ENCODE measurements around the gene PRSS38.

The PRSS38 gene

DNA sequence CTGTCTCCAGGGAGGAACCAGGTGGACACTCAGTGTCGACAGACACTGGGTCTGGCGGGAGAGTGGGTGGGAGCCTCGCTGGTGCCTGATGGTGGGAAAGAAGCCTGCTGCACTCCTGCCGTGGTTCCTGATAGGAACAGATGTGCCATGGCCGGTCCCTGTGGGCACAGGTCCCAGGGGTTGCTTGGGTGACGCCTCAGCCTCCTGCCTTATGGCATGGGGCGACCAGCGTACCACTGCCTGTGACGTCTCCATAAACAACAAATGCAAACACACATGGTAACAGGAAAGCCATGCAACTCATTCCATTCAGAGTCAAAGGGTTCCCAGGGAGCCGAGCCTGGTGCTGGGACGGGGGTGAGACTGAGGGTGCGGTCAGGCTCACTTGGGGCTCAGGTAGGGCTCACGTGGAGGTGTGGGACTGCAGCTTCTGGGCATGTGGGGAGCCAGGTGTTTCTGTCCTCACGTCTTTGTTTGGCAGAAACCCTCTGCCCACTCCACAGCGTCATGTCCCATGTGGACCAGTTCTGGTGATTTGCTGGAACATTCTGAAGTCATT, 45.5 kb upstream of the PRSS38 start:
- Histone ChIP-seq H3K79me1 (ENCODE audit: low read depth, low read length) (no peaks in the 10 kb centered on the region), H3K18ac (ENCODE audit: low read length) (no peak overlapping the region), H2BK15ac (ENCODE audit: low read length) (no peak overlapping the region), H2AK5ac (ENCODE audit: low read depth, low read length) (no peak overlapping the region), H3K9me3 (replicated peaks in 1 of 2; ENCODE audit: control insufficient read depth in 2 of 2, insufficient read depth in 1 of 2, low read depth in 1 of 2, low read length in 2 of 2) (peaks cover 0 to 4% of the 10 kb centered on the region in 2 donors), H3K4me3 (ENCODE audit: low read length in 2 of 2) (no peak overlapping the region), H3K27me3 (ENCODE audit: control insufficient read depth in 3 of 3, insufficient read depth in 3 of 3, low read depth in 1 of 3, low read length in 3 of 3) (no peaks in the 10 kb centered on the region), H3K4me2 (ENCODE audit: insufficient read depth, low read length, poor library complexity, severe bottlenecking) (no peak overlapping the region), H2AFZ (ENCODE audit: low read length) (no peak overlapping the region), H2BK12ac (ENCODE audit: low read length) (no peak overlapping the region), H3K14ac (ENCODE audit: low read length) (no peak overlapping the region), H3K4ac (ENCODE audit: low read length) (no peak overlapping the region), H3K4me1 (ENCODE audit: control insufficient read depth in 2 of 2, insufficient read depth in 1 of 2, low read depth in 1 of 2, low read length in 2 of 2) (no peaks in the 10 kb centered on the region), H3K9ac (ENCODE audit: low read depth, low read length, poor library complexity) (peak overlapping the region; percentile 63), H4K91ac (ENCODE audit: low read depth, low read length, poor library complexity) (no peak overlapping the region), H3K23ac (ENCODE audit: low read depth, low read length, poor library complexity) (no peak overlapping the region), H3K27ac (replicated peaks; ENCODE audit: low read length) (no peak overlapping the region), H4K8ac (ENCODE audit: low read depth, low read length) (no peak overlapping the region), H2BK120ac (ENCODE audit: low read depth, low read length) (no peak overlapping the region), H3K36me3 (replicated peaks in 1 of 2; ENCODE audit: control insufficient read depth in 2 of 2, insufficient read depth in 2 of 2, low read length in 2 of 2) (peaks cover 38 to 76% of the 10 kb centered on the region in 2 donors), H2BK5ac (ENCODE audit: low read length) (no peak overlapping the region)
- DNase-seq (ENCODE audit: low spot score) = no peak
- WGBS, 2 donors (ENCODE audit: extremely low coverage in 2 of 2, insufficient read length in 2 of 2, insufficient replicate concordance in 1 of 2) = no CpG with 5 or more reads among the region's 15 CpGs

DNA sequence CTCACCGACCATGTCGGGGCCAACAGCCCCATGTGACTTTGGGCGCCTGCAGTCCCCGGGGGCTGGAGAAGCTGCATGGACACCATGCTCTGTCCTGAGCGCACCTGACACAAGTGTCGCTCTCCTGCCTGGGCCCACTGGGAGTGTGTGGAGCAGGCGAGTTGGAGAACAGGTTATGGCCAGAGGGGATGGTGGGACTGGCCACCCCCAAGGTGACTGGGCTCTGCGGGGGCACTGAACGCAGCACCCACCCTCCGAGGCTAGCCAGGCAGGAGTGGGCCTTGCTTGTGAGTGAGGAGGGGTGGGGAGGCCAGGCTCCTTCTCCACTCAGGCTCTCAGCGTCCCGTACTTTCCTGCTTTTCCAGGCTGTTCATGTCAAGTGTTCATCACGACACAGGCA, 44.7 kb upstream of the PRSS38 start:
- H4K91ac ChIP-seq (ENCODE audit: low read depth, low read length, poor library complexity) = no peak overlapping the region
- H2BK5ac ChIP-seq (ENCODE audit: low read length) = no peak overlapping the region
- no peak overlapping the region for H2AK5ac ChIP-seq (ENCODE audit: low read depth, low read length)
- no peak for DNase-seq (ENCODE audit: low spot score)
- no peaks in the 10 kb centered on the region for H3K79me1 ChIP-seq (ENCODE audit: low read depth, low read length)
- H3K36me3 ChIP-seq (replicated peaks in 1 of 2; ENCODE audit: control insufficient read depth in 2 of 2, insufficient read depth in 2 of 2, low read length in 2 of 2) = peaks cover 34 to 80% of the 10 kb centered on the region in 2 donors
- no peak overlapping the region for H2AFZ ChIP-seq (ENCODE audit: low read length)
- H3K18ac ChIP-seq (ENCODE audit: low read length) = no peak overlapping the region
- H3K4me1 ChIP-seq (ENCODE audit: control insufficient read depth in 2 of 2, insufficient read depth in 1 of 2, low read depth in 1 of 2, low read length in 2 of 2) = peaks cover 0 to 2% of the 10 kb centered on the region in 2 donors
- no peak overlapping the region for H2BK120ac ChIP-seq (ENCODE audit: low read depth, low read length)
- H3K23ac ChIP-seq (ENCODE audit: low read depth, low read length, poor library complexity) = no peak overlapping the region
- no peak overlapping the region for H2BK15ac ChIP-seq (ENCODE audit: low read length)
- peaks cover 0 to 4% of the 10 kb centered on the region in 2 donors for H3K9me3 ChIP-seq (replicated peaks in 1 of 2; ENCODE audit: control insufficient read depth in 2 of 2, insufficient read depth in 1 of 2, low read depth in 1 of 2, low read length in 2 of 2)
- H3K9ac ChIP-seq (ENCODE audit: low read depth, low read length, poor library complexity) = no peak overlapping the region
- H3K27me3 ChIP-seq (ENCODE audit: control insufficient read depth in 3 of 3, insufficient read depth in 3 of 3, low read depth in 1 of 3, low read length in 3 of 3) = no peaks in the 10 kb centered on the region
- no peak overlapping the region for H3K27ac ChIP-seq (replicated peaks; ENCODE audit: low read length)
- H3K4me2 ChIP-seq (ENCODE audit: insufficient read depth, low read length, poor library complexity, severe bottlenecking) = no peak overlapping the region
- no peak overlapping the region for H4K8ac ChIP-seq (ENCODE audit: low read depth, low read length)
- H3K4ac ChIP-seq (ENCODE audit: low read length) = no peak overlapping the region
- no peak overlapping the region for H2BK12ac ChIP-seq (ENCODE audit: low read length)
- WGBS, 2 donors (ENCODE audit: extremely low coverage in 2 of 2, insufficient read length in 2 of 2, insufficient replicate concordance in 1 of 2) = no CpG with 5 or more reads among the region's 13 CpGs
- H3K14ac ChIP-seq (ENCODE audit: low read length) = no peak overlapping the region
- no peak overlapping the region for H3K4me3 ChIP-seq (ENCODE audit: low read length in 2 of 2)

DNA sequence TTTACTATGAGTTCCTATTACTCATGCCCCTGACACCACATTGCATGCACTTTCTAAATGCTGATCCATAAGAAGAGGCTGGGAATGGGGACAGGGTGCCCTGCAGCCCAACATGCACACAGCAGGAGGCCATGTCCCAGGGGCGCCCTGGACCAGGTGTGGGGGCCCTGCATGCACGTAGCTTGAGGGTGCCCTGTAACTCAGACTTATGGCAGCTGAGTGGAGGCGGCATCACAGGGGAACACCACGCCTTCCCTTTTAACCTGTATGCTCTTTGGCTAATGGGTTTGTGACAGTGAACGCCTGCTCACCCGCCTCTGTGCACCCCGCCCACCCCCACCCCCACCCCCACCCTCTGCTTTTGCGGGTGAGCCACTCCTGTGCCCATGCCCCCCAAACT, 44.1 kb upstream of the PRSS38 start:
- H3K4me1 ChIP-seq (ENCODE audit: control insufficient read depth in 2 of 2, insufficient read depth in 1 of 2, low read depth in 1 of 2, low read length in 2 of 2) = peaks cover 3 to 7% of the 10 kb centered on the region in 2 donors
- no peak overlapping the region for H2BK120ac ChIP-seq (ENCODE audit: low read depth, low read length)
- no peak overlapping the region for H3K4me2 ChIP-seq (ENCODE audit: insufficient read depth, low read length, poor library complexity, severe bottlenecking)
- H3K79me1 ChIP-seq (ENCODE audit: low read depth, low read length) = no peaks in the 10 kb centered on the region
- no peak overlapping the region for H3K4me3 ChIP-seq (ENCODE audit: low read length in 2 of 2)
- H4K8ac ChIP-seq (ENCODE audit: low read depth, low read length) = no peak overlapping the region
- no peak overlapping the region for H3K27ac ChIP-seq (replicated peaks; ENCODE audit: low read length)
- peak overlapping the region; percentile 34 for H3K9ac ChIP-seq (ENCODE audit: low read depth, low read length, poor library complexity)
- no peak overlapping the region for H2AFZ ChIP-seq (ENCODE audit: low read length)
- no peak overlapping the region for H2AK5ac ChIP-seq (ENCODE audit: low read depth, low read length)
- DNase-seq (ENCODE audit: low spot score) = no peak
- H3K23ac ChIP-seq (ENCODE audit: low read depth, low read length, poor library complexity) = no peak overlapping the region
- no peaks in the 10 kb centered on the region for H3K27me3 ChIP-seq (ENCODE audit: control insufficient read depth in 3 of 3, insufficient read depth in 3 of 3, low read depth in 1 of 3, low read length in 3 of 3)
- H4K91ac ChIP-seq (ENCODE audit: low read depth, low read length, poor library complexity) = no peak overlapping the region
- H2BK15ac ChIP-seq (ENCODE audit: low read length) = no peak overlapping the region
- peaks cover 0 to 4% of the 10 kb centered on the region in 2 donors for H3K9me3 ChIP-seq (replicated peaks in 1 of 2; ENCODE audit: control insufficient read depth in 2 of 2, insufficient read depth in 1 of 2, low read depth in 1 of 2, low read length in 2 of 2)
- H3K36me3 ChIP-seq (replicated peaks in 1 of 2; ENCODE audit: control insufficient read depth in 2 of 2, insufficient read depth in 2 of 2, low read length in 2 of 2) = peaks cover 35 to 78% of the 10 kb centered on the region in 2 donors
- no peak overlapping the region for H2BK12ac ChIP-seq (ENCODE audit: low read length)
- H3K14ac ChIP-seq (ENCODE audit: low read length) = no peak overlapping the region
- no CpG with 5 or more reads among the region's 8 CpGs for WGBS, 2 donors (ENCODE audit: extremely low coverage in 2 of 2, insufficient read length in 2 of 2, insufficient replicate concordance in 1 of 2)
- no peak overlapping the region for H3K18ac ChIP-seq (ENCODE audit: low read length)
- H3K4ac ChIP-seq (ENCODE audit: low read length) = no peak overlapping the region
- no peak overlapping the region for H2BK5ac ChIP-seq (ENCODE audit: low read length)

DNA sequence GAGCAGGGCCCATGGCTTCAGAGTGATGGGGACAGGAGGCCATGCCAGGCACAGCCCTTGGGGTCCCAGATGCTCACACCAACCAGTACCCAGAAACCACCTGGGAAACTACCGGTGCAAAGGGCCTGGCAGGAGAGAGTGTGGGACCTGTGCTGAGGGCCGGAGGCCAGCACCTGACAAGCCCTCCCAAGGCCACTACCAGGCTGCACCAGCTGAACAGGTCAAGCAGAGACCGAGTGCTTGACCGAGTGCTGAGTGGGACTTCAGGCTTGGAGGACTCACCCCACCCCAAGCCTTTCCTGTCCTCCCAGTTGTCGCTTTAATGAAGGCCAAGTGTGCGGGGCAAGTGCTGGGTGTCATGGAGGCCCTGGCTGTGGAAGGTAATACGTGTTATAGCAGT, 43.7 kb upstream of the PRSS38 start:
- peaks cover 0 to 4% of the 10 kb centered on the region in 2 donors for H3K9me3 ChIP-seq (replicated peaks in 1 of 2; ENCODE audit: control insufficient read depth in 2 of 2, insufficient read depth in 1 of 2, low read depth in 1 of 2, low read length in 2 of 2)
- H3K36me3 ChIP-seq (replicated peaks in 1 of 2; ENCODE audit: control insufficient read depth in 2 of 2, insufficient read depth in 2 of 2, low read length in 2 of 2) = peaks cover 34 to 74% of the 10 kb centered on the region in 2 donors
- H3K14ac ChIP-seq (ENCODE audit: low read length) = no peak overlapping the region
- no peak overlapping the region for H2BK120ac ChIP-seq (ENCODE audit: low read depth, low read length)
- H3K23ac ChIP-seq (ENCODE audit: low read depth, low read length, poor library complexity) = no peak overlapping the region
- H2AFZ ChIP-seq (ENCODE audit: low read length) = no peak overlapping the region
- H2BK15ac ChIP-seq (ENCODE audit: low read length) = no peak overlapping the region
- no peak overlapping the region for H2AK5ac ChIP-seq (ENCODE audit: low read depth, low read length)
- no peak overlapping the region for H2BK12ac ChIP-seq (ENCODE audit: low read length)
- WGBS, 2 donors (ENCODE audit: extremely low coverage in 2 of 2, insufficient read length in 2 of 2, insufficient replicate concordance in 1 of 2) = no CpG with 5 or more reads among the region's 7 CpGs
- H3K9ac ChIP-seq (ENCODE audit: low read depth, low read length, poor library complexity) = no peak overlapping the region
- no peak overlapping the region for H3K4me3 ChIP-seq (ENCODE audit: low read length in 2 of 2)
- H3K4me2 ChIP-seq (ENCODE audit: insufficient read depth, low read length, poor library complexity, severe bottlenecking) = no peak overlapping the region
- no peaks in the 10 kb centered on the region for H3K79me1 ChIP-seq (ENCODE audit: low read depth, low read length)
- H4K91ac ChIP-seq (ENCODE audit: low read depth, low read length, poor library complexity) = no peak overlapping the region
- no peak overlapping the region for H4K8ac ChIP-seq (ENCODE audit: low read depth, low read length)
- H3K4me1 ChIP-seq (ENCODE audit: control insufficient read depth in 2 of 2, insufficient read depth in 1 of 2, low read depth in 1 of 2, low read length in 2 of 2) = peaks cover 6 to 10% of the 10 kb centered on the region in 2 donors
- H3K4ac ChIP-seq (ENCODE audit: low read length) = no peak overlapping the region
- H2BK5ac ChIP-seq (ENCODE audit: low read length) = no peak overlapping the region
- H3K27me3 ChIP-seq (ENCODE audit: control insufficient read depth in 3 of 3, insufficient read depth in 3 of 3, low read depth in 1 of 3, low read length in 3 of 3) = no peaks in the 10 kb centered on the region
- H3K18ac ChIP-seq (ENCODE audit: low read length) = no peak overlapping the region
- DNase-seq (ENCODE audit: low spot score) = no peak
- no peak overlapping the region for H3K27ac ChIP-seq (replicated peaks; ENCODE audit: low read length)

Data from neuronal stem cell (in vitro differentiated cells).